Renal cortex interstitium (tissue), 11 donors: ENCODE measurements around the gene DCUN1D2. TPM values are rescaled to one million over a fixed set of nuclear protein-coding genes. Genes with fewer than 3 reads are reported as not detected.

ENCODE experiments used
- DNase-seq, 11 donors: peaks; one replicate each; pipeline ENCODE4 v3.0.0-alpha.2; 2013; ENCODE audit warnings: low read depth in 9 of 11, low spot score in 4 of 11; ENCODE audit errors: extremely low read depth in 1 of 11
- polyA plus RNA-seq, 3 donors: library from polyadenylated mRNA; unstranded; fragments of 120-200 nt; gene quantifications; one replicate each; pipeline ENCODE4 v1.2.1, GENCODE V29; 2013; ENCODE audit not compliant: insufficient read length in 3 of 3

Gene DCUN1D2
- polyA plus RNA-seq, 3 donors = 17.7 to 31.1 (median 22.2) TPM

DNA sequence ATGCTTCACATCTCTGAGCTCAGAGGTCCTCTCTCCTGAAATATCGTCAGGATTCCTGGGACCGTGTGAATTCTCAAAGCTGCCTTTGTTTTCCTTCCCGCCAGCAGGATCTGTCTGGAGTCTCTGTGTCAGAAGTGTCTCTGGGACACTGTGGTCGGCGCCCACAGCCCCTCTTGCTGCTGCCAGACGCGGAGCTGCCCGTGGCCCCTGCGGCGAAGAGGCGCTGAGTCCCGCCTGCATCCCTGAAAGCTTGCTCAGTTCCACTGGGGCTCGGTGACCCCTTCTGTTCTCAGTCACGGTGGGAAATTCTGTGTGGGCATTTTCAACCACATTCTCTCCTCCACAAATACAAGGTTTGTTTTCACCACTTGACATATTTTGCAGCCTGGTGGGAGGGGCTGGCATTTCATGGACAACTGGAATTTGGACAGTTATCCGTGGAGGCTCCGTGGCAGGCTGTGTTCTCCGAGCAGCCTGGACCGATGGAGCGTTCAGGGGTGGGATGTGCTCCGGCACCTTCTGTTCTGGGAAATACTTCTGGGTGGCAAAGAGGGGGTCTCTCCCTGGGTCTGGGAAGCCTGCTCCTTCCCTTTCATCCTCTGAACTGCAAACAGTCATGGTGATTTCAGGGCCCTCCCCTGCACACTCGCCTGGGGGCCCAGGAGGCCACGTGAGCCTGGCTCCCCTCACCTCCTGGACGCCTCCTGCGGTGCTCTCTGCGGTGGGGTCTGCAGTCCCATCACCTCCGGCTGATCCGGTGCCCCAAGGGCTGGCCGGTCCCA, 84.0 kb downstream of the DCUN1D2 start:
- DNase-seq = no peak

Other genes starting within 250 kb of the DCUN1D2 start
- gene LAMP1, start 193.5 kb downstream of the DCUN1D2 start, polyA plus RNA-seq = 100 to 1,000 TPM; 180 to 193 (median 192) TPM
- 10 to 100 TPM; 13.9 to 21.0 (median 16.9) TPM for gene GRTP1, start 126.6 kb downstream of the DCUN1D2 start, polyA plus RNA-seq
- 1 to 10 TPM; 4.1 to 5.2 (median 4.4) TPM for gene ADPRHL1, start 37.2 kb downstream of the DCUN1D2 start, polyA plus RNA-seq
- gene TFDP1, start 94.0 kb upstream of the DCUN1D2 start, polyA plus RNA-seq = 10 to 100 TPM; 87.3 to 99.4 (median 92.3) TPM
- under 1 TPM; 0.20 to 0.89 (median 0.30) TPM for gene ATP4B, start 167.5 kb upstream of the DCUN1D2 start, polyA plus RNA-seq
- gene GRK1, start 176.5 kb upstream of the DCUN1D2 start, polyA plus RNA-seq = under 1 TPM; 0.04 to 0.12 (median 0.08) TPM